Measurements from ENCODE around the gene RHOBTB3. TPM values are rescaled to one million over a fixed set of nuclear protein-coding genes. Genes with fewer than 3 reads are reported as not detected.

The RHOBTB3 gene
- total and polyA plus RNA-seq, 4 donors: 10.5 to 59.8 (median 39.8) TPM

- Histone ChIP-seq H3K4me3 (ENCODE audit: low read depth in 1 of 3, low read length in 3 of 3) (no peak overlapping the region), H3K36me3 (ENCODE audit: control insufficient read depth in 4 of 4, insufficient read depth in 3 of 4, low read depth in 1 of 4, low read length in 3 of 4) (no peaks in the 10 kb centered on the region), H3K9ac (ENCODE audit: low read depth in 1 of 2, low read length in 2 of 2) (peak overlapping the region in 1 of 2 donors; percentile 6), H3K27ac (ENCODE audit: low read depth in 1 of 2, low read length in 2 of 2) (no peak overlapping the region), H3K9me3 (ENCODE audit: control insufficient read depth in 4 of 4, low read length in 3 of 4) (no peaks in the 10 kb centered on the region), H3K4me1 (ENCODE audit: control insufficient read depth in 4 of 4, insufficient read depth in 4 of 4, low read length in 3 of 4) (peaks cover 1 to 10% (median 5%) of the 10 kb centered on the region in 4 donors), H3K27me3 (ENCODE audit: control insufficient read depth in 4 of 4, insufficient read depth in 4 of 4, low read length in 3 of 4) (no peaks in the 10 kb centered on the region)
- WGBS: 85% methylated on average over 4 of the region's 4 CpGs
- TF ChIP-seq MAX (IDR thresholded peaks at IDR 0.05) (no peak), NR2F2 (IDR thresholded peaks at IDR 0.05) (no peak), HNF4A (conservative IDR thresholded peaks at IDR 0.05) (no peak), SP1 (IDR thresholded peaks at IDR 0.05) (no peak), CTCF (IDR thresholded peaks at IDR 0.05; ENCODE audit: low read depth, low read length, missing input control) (no peak), RXRA (IDR thresholded peaks at IDR 0.05) (no peak), EGR1 (IDR thresholded peaks at IDR 0.05; ENCODE audit: low read depth in 2 of 2) (no peak), HNF4G (IDR thresholded peaks at IDR 0.05) (no peak)
- DNase-seq (ENCODE audit: low spot score): no peak
Observed at GRCh38 chr5:95725937-95726810, 5.0 kb upstream of the RHOBTB3 start.

GRCh38 chr5:95726811-95727763, 4.0 kb upstream of the RHOBTB3 start:
- no peaks in the 10 kb centered on the region for H3K36me3 ChIP-seq (ENCODE audit: control insufficient read depth in 4 of 4, insufficient read depth in 3 of 4, low read depth in 1 of 4, low read length in 3 of 4)
- H3K4me1 ChIP-seq (ENCODE audit: control insufficient read depth in 4 of 4, insufficient read depth in 4 of 4, low read length in 3 of 4): peaks cover 1 to 10% (median 5%) of the 10 kb centered on the region in 4 donors
- H3K9me3 ChIP-seq (ENCODE audit: control insufficient read depth in 4 of 4, low read length in 3 of 4): no peaks in the 10 kb centered on the region
- 78% methylated on average over 5 of the region's 5 CpGs for WGBS
- no peak overlapping the region for H3K4me3 ChIP-seq (ENCODE audit: low read depth in 1 of 3, low read length in 3 of 3)
- H3K9ac ChIP-seq (ENCODE audit: low read depth in 1 of 2, low read length in 2 of 2): no peak overlapping the region
- no peaks in the 10 kb centered on the region for H3K27me3 ChIP-seq (ENCODE audit: control insufficient read depth in 4 of 4, insufficient read depth in 4 of 4, low read length in 3 of 4)
- no peak overlapping the region for H3K27ac ChIP-seq (ENCODE audit: low read depth in 1 of 2, low read length in 2 of 2)
- TF ChIP-seq NR2F2 (IDR thresholded peaks at IDR 0.05) (no peak), RXRA (IDR thresholded peaks at IDR 0.05) (no peak), RAD21 (IDR thresholded peaks at IDR 0.05) (no peak), MAX (IDR thresholded peaks at IDR 0.05) (no peak), CTCF (IDR thresholded peaks at IDR 0.05; ENCODE audit: low read depth, low read length, missing input control) (no peak), EGR1 (IDR thresholded peaks at IDR 0.05; ENCODE audit: low read depth in 2 of 2) (no peak), FOXA1 (IDR thresholded peaks at IDR 0.05) (no peak), SP1 (IDR thresholded peaks at IDR 0.05) (no peak), ATF3 (IDR thresholded peaks at IDR 0.05) (no peak), FOXA2 (IDR thresholded peaks at IDR 0.05) (no peak), ZBTB33 (IDR thresholded peaks at IDR 0.05) (no peak)
- DNase-seq (ENCODE audit: low spot score): no peak
